Activated T-helper 2 cell treated with anti-CD3 and anti-CD28 coated beads, Interferon-gamma antibody, Interleukin-2, Interleukin-4, amounts not matched to agents 10 μg/mL and 5 μg/mL and 100 μg/mL, durations not matched to agents 14 hours and 24 hours and 36 hours (primary cell): ENCODE data around the gene ZDHHC9. TPM values are rescaled to one million over a fixed set of nuclear protein-coding genes. Genes with fewer than 3 reads are reported as not detected.
"Not testable (repeated sequence)": the region's sequence is repeated elsewhere in the genome, so short reads cannot be mapped to it uniquely, and the experiment has no call there.

Source experiments
- DNase-seq: peaks from one replicate; pipeline ENCODE4 v3.0.0; 2021; ENCODE audit warnings: low spot score
- H3K27ac Mint-ChIP-seq: one replicate; pipeline ENCODE4 v1.8.0; 2021; ENCODE audit warnings: mixed read lengths
- H3K27me3 Mint-ChIP-seq: one replicate; pipeline ENCODE4 v1.8.0; 2021; ENCODE audit warnings: low read depth, mixed read lengths
- H3K36me3 Mint-ChIP-seq: one replicate; pipeline ENCODE4 v1.8.0; 2021; ENCODE audit warnings: low read depth, mixed read lengths
- H3K4me1 Mint-ChIP-seq: one replicate; pipeline ENCODE4 v1.8.0; 2021; ENCODE audit warnings: low read depth, mixed read lengths
- H3K4me3 Mint-ChIP-seq: one replicate; pipeline ENCODE4 v1.8.0; 2021; ENCODE audit warnings: low read depth, mild to moderate bottlenecking, moderate library complexity, mixed read lengths
- H3K9me3 Mint-ChIP-seq: one replicate; pipeline ENCODE4 v1.8.0; 2021; ENCODE audit warnings: mixed read lengths
- intact Hi-C: fragments of 100-400 bp; cut with micrococcal nuclease; formaldehyde crosslinking; loops from one replicate; pipeline ENCODE4 v1.15.1; 2023
- total RNA-seq: library from RNA; stranded (reverse); gene quantifications from 2 replicates; pipeline ENCODE4 v1.2.3, GENCODE V29; 2022

ZDHHC9 gene
- 13.0 and 13.9 TPM in 2 replicates for total RNA-seq

GRCh38 chrX:129843459-129844306 is at the start of gene ZDHHC9:
TSS of gene ZDHHC9 (minus strand) at chrX:129843886. CDS start at chrX:129841945, 1,941 bp downstream.
- Mint-ChIP-seq H3K36me3 (peaks cover 21% of the 10 kb centered on the region), H3K27ac (peak within 1 kb of the TSS; percentile 85), H3K9me3 (no peaks in the 10 kb centered on the region), H3K4me3 (peak within 1 kb of the TSS; percentile 86), H3K4me1 (peaks cover 16% of the 10 kb centered on the region), H3K27me3 (no peaks in the 10 kb centered on the region)
- DNase-seq = peak; percentile 82
- intact Hi-C loops = loop anchor here (1.0 to 5.0 kb wide), 3 partner anchors 35 to 61 kb away; no protein-coding TSS in a partner anchor

- intact Hi-C loops = no loop called here
- Mint-ChIP-seq H3K4me3 (no peak overlapping the region), H3K27ac (no peak overlapping the region), H3K27me3 (peaks cover 3% of the 10 kb centered on the region), H3K9me3 (no peaks in the 10 kb centered on the region), H3K4me1 (no peaks in the 10 kb centered on the region), H3K36me3 (no peaks in the 10 kb centered on the region)
- DNase-seq = no peak
These were observed 33.7 kb upstream of the ZDHHC9 start for GRCh38 chrX:129877401-129877800.

GRCh38 chrX:129876771-129877305 is 33.2 kb upstream of the ZDHHC9 start:
- H3K4me3 Mint-ChIP-seq = no peak overlapping the region
- no peaks in the 10 kb centered on the region for H3K9me3 Mint-ChIP-seq
- H3K4me1 Mint-ChIP-seq = no peaks in the 10 kb centered on the region
- intact Hi-C loops = no loop called here
- no peak for DNase-seq
- H3K36me3 Mint-ChIP-seq = no peaks in the 10 kb centered on the region
- H3K27me3 Mint-ChIP-seq = no peaks in the 10 kb centered on the region
- no peak overlapping the region for H3K27ac Mint-ChIP-seq

GRCh38 chrX:129875669-129876068 is 32.0 kb upstream of the ZDHHC9 start:
- intact Hi-C loops = no loop called here
- DNase-seq = no peak
- Mint-ChIP-seq H3K4me1 (no peaks in the 10 kb centered on the region), H3K27me3 (no peaks in the 10 kb centered on the region), H3K4me3 (no peak overlapping the region), H3K9me3 (no peaks in the 10 kb centered on the region), H3K36me3 (no peaks in the 10 kb centered on the region), H3K27ac (no peak overlapping the region)

GRCh38 chrX:129872524-129872923 is 28.8 kb upstream of the ZDHHC9 start:
- H3K4me3 Mint-ChIP-seq = no peak overlapping the region
- intact Hi-C loops = no loop called here
- H3K36me3 Mint-ChIP-seq = no peaks in the 10 kb centered on the region
- peaks cover 2% of the 10 kb centered on the region for H3K27me3 Mint-ChIP-seq
- no peak for DNase-seq
- H3K9me3 Mint-ChIP-seq = no peaks in the 10 kb centered on the region
- H3K27ac Mint-ChIP-seq = no peak overlapping the region
- no peaks in the 10 kb centered on the region for H3K4me1 Mint-ChIP-seq

- intact Hi-C loops, H3K4me1 Mint-ChIP-seq, DNase-seq, H3K27me3 Mint-ChIP-seq, H3K36me3 Mint-ChIP-seq, H3K27ac Mint-ChIP-seq, H3K4me3 Mint-ChIP-seq, H3K9me3 Mint-ChIP-seq: not testable (repeated sequence)
These were observed 22.6 kb upstream of the ZDHHC9 start for GRCh38 chrX:129866321-129866720.

GRCh38 chrX:129859134-129859533 is 15.4 kb upstream of the ZDHHC9 start:
- H3K27me3 Mint-ChIP-seq, H3K4me3 Mint-ChIP-seq, intact Hi-C loops, H3K4me1 Mint-ChIP-seq, H3K27ac Mint-ChIP-seq, DNase-seq, H3K36me3 Mint-ChIP-seq, H3K9me3 Mint-ChIP-seq: not testable (repeated sequence)

GRCh38 chrX:129851825-129852224 is 8.1 kb upstream of the ZDHHC9 start:
- H3K4me3 Mint-ChIP-seq, H3K4me1 Mint-ChIP-seq, intact Hi-C loops, H3K27ac Mint-ChIP-seq, H3K27me3 Mint-ChIP-seq, DNase-seq, H3K36me3 Mint-ChIP-seq, H3K9me3 Mint-ChIP-seq: not testable (repeated sequence)

GRCh38 chrX:129846716-129847115 is 3.0 kb upstream of the ZDHHC9 start:
- DNase-seq = no peak
- H3K9me3 Mint-ChIP-seq = no peaks in the 10 kb centered on the region
- H3K27me3 Mint-ChIP-seq = no peaks in the 10 kb centered on the region
- H3K4me3 Mint-ChIP-seq = no peak overlapping the region
- no peak overlapping the region for H3K27ac Mint-ChIP-seq
- peaks cover 6% of the 10 kb centered on the region for H3K36me3 Mint-ChIP-seq
- peaks cover 11% of the 10 kb centered on the region for H3K4me1 Mint-ChIP-seq
- intact Hi-C loops = no loop called here

GRCh38 chrX:129845616-129846190 is 2.0 kb upstream of the ZDHHC9 start:
- Mint-ChIP-seq H3K27me3 (no peaks in the 10 kb centered on the region), H3K36me3 (peaks cover 11% of the 10 kb centered on the region), H3K27ac (no peak overlapping the region), H3K9me3 (no peaks in the 10 kb centered on the region), H3K4me1 (peaks cover 14% of the 10 kb centered on the region), H3K4me3 (no peak overlapping the region)
- DNase-seq = no peak
- intact Hi-C loops = no loop called here

GRCh38 chrX:129843209-129843458 is 552 bp downstream of the ZDHHC9 start:
- Mint-ChIP-seq H3K4me1 (peaks cover 16% of the 10 kb centered on the region), H3K27ac (peak overlapping the region; percentile 78), H3K4me3 (peak overlapping the region; percentile 86), H3K27me3 (no peaks in the 10 kb centered on the region), H3K9me3 (no peaks in the 10 kb centered on the region), H3K36me3 (peaks cover 21% of the 10 kb centered on the region)
- intact Hi-C loops = loop anchor here (1.0 to 5.0 kb wide), 3 partner anchors 35 to 61 kb away; no protein-coding TSS in a partner anchor
- DNase-seq = no peak

GRCh38 chrX:129842510-129843208 is 1.0 kb downstream of the ZDHHC9 start:
- H3K36me3 Mint-ChIP-seq = peaks cover 21% of the 10 kb centered on the region
- H3K9me3 Mint-ChIP-seq = no peaks in the 10 kb centered on the region
- intact Hi-C loops = loop anchor here (1.0 to 5.0 kb wide), 3 partner anchors 34 to 60 kb away; no protein-coding TSS in a partner anchor
- H3K27ac Mint-ChIP-seq = peak overlapping the region; percentile 78
- peak overlapping the region; percentile 86 for H3K4me3 Mint-ChIP-seq
- no peak for DNase-seq
- no peaks in the 10 kb centered on the region for H3K27me3 Mint-ChIP-seq
- peaks cover 16% of the 10 kb centered on the region for H3K4me1 Mint-ChIP-seq

GRCh38 chrX:129840344-129840743 is 3.3 kb downstream of the ZDHHC9 start:
- no peak for DNase-seq
- Mint-ChIP-seq H3K36me3 (peaks cover 24% of the 10 kb centered on the region), H3K4me1 (peaks cover 16% of the 10 kb centered on the region), H3K4me3 (no peak overlapping the region), H3K27ac (no peak overlapping the region), H3K9me3 (no peaks in the 10 kb centered on the region), H3K27me3 (no peaks in the 10 kb centered on the region)
- intact Hi-C loops = loop anchor here (5.0 kb wide), 2 partner anchors 43 to 58 kb away; no protein-coding TSS in a partner anchor
